Measurements from ENCODE around the gene ZNF777. TPM values are rescaled to one million over a fixed set of nuclear protein-coding genes. Genes with fewer than 3 reads are reported as not detected.
A peak's percentile ranks its signal among the peaks of the same experiment; 100 is the strongest.

Gene ZNF777
- total RNA-seq, 2 donors from 2014 or later = 9.7 to 11.1 TPM

GRCh38 chr7:149423449-149424110 is 37.3 kb downstream of the ZNF777 start:
- Mint-ChIP-seq H3K27me3 (ENCODE audit: insufficient read depth) (peaks cover 19% of the 10 kb centered on the region), H3K27ac (peak overlapping the region; percentile 74), H3K9me3 (no peaks in the 10 kb centered on the region), H3K36me3 (ENCODE audit: low read depth) (no peaks in the 10 kb centered on the region), H3K4me1 (peaks cover 11% of the 10 kb centered on the region), H3K4me3 (peak overlapping the region; percentile 65)
- Histone ChIP-seq H3K9ac (ENCODE audit: extremely low read depth, low read length, poor library complexity, severe bottlenecking) (no peak overlapping the region), H3K36me3 (ENCODE audit: control insufficient read depth, insufficient read depth, low read length) (no peaks in the 10 kb centered on the region), H3K27me3 (ENCODE audit: control insufficient read depth, insufficient read depth, low read length, poor library complexity, severe bottlenecking) (no peaks in the 10 kb centered on the region), H3K4me3 (ENCODE audit: low read length) (no peak overlapping the region), H3K27ac (ENCODE audit: low read depth, low read length) (no peak overlapping the region), H3K4me1 (ENCODE audit: control insufficient read depth, insufficient read depth, low read length) (no peaks in the 10 kb centered on the region), H3K9me3 (ENCODE audit: control insufficient read depth, low read length) (no peaks in the 10 kb centered on the region)
- WGBS, 2 experiments (ENCODE audit: insufficient coverage in 1 of 2, insufficient read length in 1 of 2) = 94 to 96% methylated on average over 20 to 24 of the region's 24 CpGs
- no peak for DNase-seq
- TF ChIP-seq CTCF (conservative IDR thresholded peaks at IDR 0.05) = no peak

GRCh38 chr7:149422914-149423301 is 38.0 kb downstream of the ZNF777 start:
- Histone ChIP-seq H3K27ac (ENCODE audit: low read depth, low read length) (no peak overlapping the region), H3K4me3 (ENCODE audit: low read length) (no peak overlapping the region), H3K4me1 (ENCODE audit: control insufficient read depth, insufficient read depth, low read length) (no peaks in the 10 kb centered on the region), H3K27me3 (ENCODE audit: control insufficient read depth, insufficient read depth, low read length, poor library complexity, severe bottlenecking) (no peaks in the 10 kb centered on the region), H3K36me3 (ENCODE audit: control insufficient read depth, insufficient read depth, low read length) (no peaks in the 10 kb centered on the region), H3K9ac (ENCODE audit: extremely low read depth, low read length, poor library complexity, severe bottlenecking) (no peak overlapping the region), H3K9me3 (ENCODE audit: control insufficient read depth, low read length) (no peaks in the 10 kb centered on the region)
- Mint-ChIP-seq H3K36me3 (ENCODE audit: low read depth) (no peaks in the 10 kb centered on the region), H3K4me3 (peak overlapping the region; percentile 65), H3K27me3 (ENCODE audit: insufficient read depth) (peaks cover 19% of the 10 kb centered on the region), H3K4me1 (peaks cover 11% of the 10 kb centered on the region), H3K27ac (no peak overlapping the region), H3K9me3 (no peaks in the 10 kb centered on the region)
- TF ChIP-seq CTCF (conservative IDR thresholded peaks at IDR 0.05) = no peak
- 91 to 96% methylated on average over 10 to 35 of the region's 35 CpGs for WGBS, 2 experiments (ENCODE audit: insufficient coverage in 1 of 2, insufficient read length in 1 of 2)
- no peak for DNase-seq

- peak; percentile 93 for DNase-seq
- WGBS, 2 experiments (ENCODE audit: insufficient coverage in 1 of 2, insufficient read length in 1 of 2) = 22 to 51% methylated on average over 14 to 68 of the region's 68 CpGs
- H3K4me3 Mint-ChIP-seq = peak overlapping the region; percentile 65
- Histone ChIP-seq H3K27me3 (ENCODE audit: control insufficient read depth, insufficient read depth, low read length, poor library complexity, severe bottlenecking) (no peaks in the 10 kb centered on the region), H3K27ac (ENCODE audit: low read depth, low read length) (no peak overlapping the region), H3K9me3 (ENCODE audit: control insufficient read depth, low read length) (no peaks in the 10 kb centered on the region), H3K4me3 (ENCODE audit: low read length) (peak overlapping the region; percentile 78), H3K4me1 (ENCODE audit: control insufficient read depth, insufficient read depth, low read length) (no peaks in the 10 kb centered on the region), H3K36me3 (ENCODE audit: control insufficient read depth, insufficient read depth, low read length) (no peaks in the 10 kb centered on the region), H3K9ac (ENCODE audit: extremely low read depth, low read length, poor library complexity, severe bottlenecking) (peak overlapping the region; percentile 34)
- peaks cover 19% of the 10 kb centered on the region for H3K27me3 Mint-ChIP-seq (ENCODE audit: insufficient read depth)
- peaks cover 11% of the 10 kb centered on the region for H3K4me1 Mint-ChIP-seq
- TF ChIP-seq CTCF (conservative IDR thresholded peaks at IDR 0.05) = peak; percentile 73
- peak overlapping the region; percentile 84 for H3K27ac Mint-ChIP-seq
- H3K9me3 Mint-ChIP-seq = no peaks in the 10 kb centered on the region
- H3K36me3 Mint-ChIP-seq (ENCODE audit: low read depth) = no peaks in the 10 kb centered on the region
Observed at GRCh38 chr7:149422162-149422913, 38.5 kb downstream of the ZNF777 start.
